HG03175 (cell line): Measurements from ENCODE around the gene AMPH.
"Not testable (repeated sequence)": the region's sequence is repeated elsewhere in the genome, so short reads cannot be mapped to it uniquely, and the experiment has no call there.

Experiments
- ATAC-seq: cut with Tn5 transposase; IDR thresholded peaks from one replicate; pipeline ENCODE4 v1.9.1; 2021; ENCODE audit warnings: mild to moderate bottlenecking, moderate library complexity; ENCODE audit not compliant: unreplicated experiment

Gene AMPH

GRCh38 chr7:38354271-38354851 is 276.8 kb downstream of the AMPH start:
- ATAC-seq, result not testable (repeated sequence)

GRCh38 chr7:38353431-38353881 is 277.7 kb downstream of the AMPH start:
- not testable (repeated sequence) for ATAC-seq

GRCh38 chr7:38351601-38352000 is 279.6 kb downstream of the AMPH start:
- ATAC-seq, result no peak

- not testable (repeated sequence) for ATAC-seq
Observed at GRCh38 chr7:38350777-38351176, 280.4 kb downstream of the AMPH start.

- ATAC-seq, result peak; percentile 70
Observed at GRCh38 chr7:38349869-38350583, 281.1 kb downstream of the AMPH start.

GRCh38 chr7:38349126-38349795 is 281.9 kb downstream of the AMPH start:
- not testable (repeated sequence) for ATAC-seq

- ATAC-seq, result peak; percentile 62
Observed at GRCh38 chr7:38345299-38346172, 285.6 kb downstream of the AMPH start.

GRCh38 chr7:38344741-38345140 is 286.4 kb downstream of the AMPH start:
- ATAC-seq, result peak; percentile 57

GRCh38 chr7:38342135-38342534 is 289.0 kb downstream of the AMPH start:
- ATAC-seq, result not testable (repeated sequence)

- ATAC-seq, result not testable (repeated sequence)
Observed at GRCh38 chr7:38341172-38341705, 289.9 kb downstream of the AMPH start.

- ATAC-seq, result no peak
Observed at GRCh38 chr7:38339953-38340819, 291.0 kb downstream of the AMPH start.

GRCh38 chr7:38336148-38336515 is 295.0 kb downstream of the AMPH start:
- ATAC-seq, result not testable (repeated sequence)

GRCh38 chr7:38335492-38336147 is 295.6 kb downstream of the AMPH start:
- ATAC-seq, result peak; percentile 98

GRCh38 chr7:38335128-38335491 is 296.1 kb downstream of the AMPH start:
- ATAC-seq, result no peak

GRCh38 chr7:38334163-38334562 is 297.0 kb downstream of the AMPH start:
- ATAC-seq, result no peak
